Measurements from ENCODE around the gene MAP4K3.

DNA sequence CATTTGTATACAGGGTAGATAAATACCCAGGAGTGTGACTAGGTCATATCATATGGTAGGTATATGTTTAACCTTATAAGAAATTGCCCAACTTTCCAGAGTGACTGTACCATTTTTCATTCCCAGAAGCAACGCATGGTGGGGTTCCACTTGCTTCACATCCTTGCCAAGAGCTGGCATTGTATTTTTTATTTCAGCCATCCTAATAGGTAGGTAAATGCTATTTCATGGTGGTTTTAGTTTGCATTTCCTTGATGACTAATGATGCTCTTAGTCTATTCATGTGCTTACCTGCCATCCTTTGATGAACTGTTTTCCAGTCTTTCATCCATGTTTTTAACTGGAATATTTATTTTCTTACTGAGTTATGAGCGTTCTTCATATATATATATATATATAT is 51.9 kb downstream of the MAP4K3 start:
- TF ChIP-seq POLR2AphosphoS5 (IDR thresholded peaks at IDR 0.05; ENCODE audit: low read depth, low read length): no peak
- TF ChIP-seq TAF1 (IDR thresholded peaks at IDR 0.05; ENCODE audit: borderline replicate concordance, insufficient read depth, low read length): no peak
- TF ChIP-seq REST (IDR thresholded peaks at IDR 0.05; ENCODE audit: insufficient read depth in 1 of 2, low read depth in 2 of 2, low read length in 2 of 2): no peak
- TF ChIP-seq SIN3A (IDR thresholded peaks at IDR 0.05; ENCODE audit: borderline replicate concordance, insufficient read depth, low read length): no peak
- TF ChIP-seq FOXP2 (optimal IDR thresholded peaks at IDR 0.05; ENCODE audit: borderline replicate concordance, extremely low read depth, extremely low read length, insufficient read depth): no peak
